PC-3 (cell line): Measurements from ENCODE around the gene SGO2. TPM values are rescaled to one million over a fixed set of nuclear protein-coding genes. Genes with fewer than 3 reads are reported as not detected.
A peak's percentile ranks its signal among the peaks of the same experiment; 100 is the strongest.
"Not testable (repeated sequence)": the region's sequence is repeated elsewhere in the genome, so short reads cannot be mapped to it uniquely, and the experiment has no call there.

Experiments
- ATAC-seq: fragments of 200-7000 bp; cut with Tn5 transposase; 2 replicates; pipeline ENCODE4 v1.9.1; 2020; ENCODE audit warnings: mild to moderate bottlenecking, moderate library complexity
- BruUV-seq: library from RNA; stranded (reverse); fragments of 400-500 nt; replicated peaks from 2 replicates; lab custom pipeline; 2021; lab: Mats Ljungman, UMichigan
- CTCF ChIA-PET: fragments of 300-600 bp; sonication (Branson Sonifier 250); formaldehyde crosslinking; loops from one replicate; lab custom pipeline; 2022; ENCODE audit warnings: antibody characterized with exemption; lab: Charles Lee
- POLR2A ChIA-PET: fragments of 300-600 bp; sonication (Branson Sonifier 250); formaldehyde crosslinking; loops from one replicate; lab custom pipeline; 2022; ENCODE audit warnings: antibody characterized with exemption; ENCODE audit not compliant: unreplicated experiment; lab: Charles Lee
- DNase-seq: peaks from one replicate; pipeline ENCODE4 v3.0.0-alpha.2; 2015
- H2AFZ ChIP-seq: fragments of 300-600 bp; sonication (generic); 2 replicates; pipeline ENCODE4 v1.6.0; 2016; ENCODE audit warnings: antibody characterized with exemption, low read length
- H3F3A ChIP-seq: fragments of 300-600 bp; sonication (generic); one replicate; pipeline ENCODE4 v1.6.0; 2017; ENCODE audit warnings: antibody characterized with exemption, low read length, control low read depth, mild to moderate bottlenecking; ENCODE audit not compliant: unreplicated experiment
- H3K27ac ChIP-seq: fragments of 300-600 bp; sonication (generic); 2 replicates; pipeline ENCODE4 v1.5.1; 2016; ENCODE audit warnings: mild to moderate bottlenecking, low read length
- H3K27me3 ChIP-seq: fragments of 300-600 bp; sonication (generic); 2 replicates; pipeline ENCODE4 v1.6.1; 2016; ENCODE audit warnings: low read length, mixed read lengths
- H3K36me3 ChIP-seq: fragments of 300-600 bp; sonication (generic); 2 replicates; pipeline ENCODE4 v1.6.1; 2016; ENCODE audit warnings: low read depth, mixed run types, low read length, mixed read lengths
- H3K4me1 ChIP-seq: fragments of 300-600 bp; sonication (generic); 2 replicates; pipeline ENCODE4 v1.5.1; 2016; ENCODE audit warnings: low read length; ENCODE audit not compliant: insufficient read depth
- H3K4me2 ChIP-seq: fragments of 300-600 bp; sonication (generic); 2 replicates; pipeline ENCODE4 v1.6.0; 2016; ENCODE audit warnings: low read length
- H3K4me3 ChIP-seq: fragments of 300-600 bp; sonication (generic); 2 replicates; pipeline ENCODE4 v1.5.1; 2016; ENCODE audit warnings: mild to moderate bottlenecking, low read length, mixed read lengths
- H3K79me2 ChIP-seq: fragments of 300-600 bp; sonication (generic); 2 replicates; pipeline ENCODE4 v1.6.1; 2017; ENCODE audit warnings: low read length, mixed read lengths
- H3K9ac ChIP-seq: fragments of 300-600 bp; sonication (generic); 2 replicates; pipeline ENCODE4 v1.6.0; 2016; ENCODE audit warnings: mild to moderate bottlenecking, low read length
- H3K9me2 ChIP-seq: fragments of 300-600 bp; sonication (generic); replicated peaks from 2 replicates; pipeline ENCODE4 v1.6.1; 2016; ENCODE audit warnings: mixed run types, low read length, mixed read lengths
- H3K9me3 ChIP-seq: fragments of 300-600 bp; sonication (generic); 2 replicates; pipeline ENCODE4 v1.6.1; 2016; ENCODE audit warnings: low read length, mixed read lengths
- H4K20me1 ChIP-seq: fragments of 300-600 bp; sonication (generic); 2 replicates; pipeline ENCODE4 v1.6.1; 2016; ENCODE audit warnings: low read length, mixed read lengths
- EZH2 ChIP-seq: fragments of 300-600 bp; sonication (generic); IDR thresholded peaks from one replicate; pipeline ENCODE4 v1.6.1; 2017; ENCODE audit warnings: antibody characterized with exemption, mild to moderate bottlenecking, low read length; ENCODE audit not compliant: unreplicated experiment
- EZH2phosphoT487 ChIP-seq: fragments of 300-600 bp; sonication (generic); IDR thresholded peaks from 2 replicates; pipeline ENCODE4 v1.6.1; 2018; ENCODE audit warnings: mild to moderate bottlenecking, antibody characterized with exemption, low read length, borderline replicate concordance
- intact Hi-C: fragments of 100-400 bp; cut with micrococcal nuclease; formaldehyde crosslinking; loops from 2 replicates; pipeline ENCODE4 v1.9.0; 2023
- total RNA-seq: library from RNA; depleted of rRNA; stranded (reverse); fragments of >200 nt; gene quantifications from 2 replicates; pipeline ENCODE4 v1.2.3, GENCODE V29; 2014
- TF ChIP-seq, protein P1 (sequence below): fragments of 300-600 bp; sonication (generic); conservative IDR thresholded peaks from 2 replicates; pipeline ENCODE4 v1.5.1; 2017; ENCODE audit warnings: antibody characterized with exemption, low read depth, mild to moderate bottlenecking, low read length

SGO2 gene
- total RNA-seq, 1 experiment from 2014 or later = 25.6 TPM

- no peaks in the 10 kb centered on the region for H3K27me3 ChIP-seq
- H3K9me2 ChIP-seq = no peaks in the 10 kb centered on the region
- no peaks in the 10 kb centered on the region for H3K36me3 ChIP-seq
- H3K4me1 ChIP-seq = peaks cover 20% of the 10 kb centered on the region; the same call in 1 of the 2 replicates
- no peaks in the 10 kb centered on the region for H3K9me3 ChIP-seq
- H3K9ac ChIP-seq = no peak overlapping the region
- H3K4me3 ChIP-seq = no peak overlapping the region
- no peak overlapping the region for H3K4me2 ChIP-seq
- intact Hi-C loops = no loop called here
- no peaks in the 10 kb centered on the region for H3K79me2 ChIP-seq
- H2AFZ ChIP-seq = no peak overlapping the region
- no peak overlapping the region for H3K27ac ChIP-seq
- DNase-seq (no peak), ATAC-seq (no peak)
- no TSS peak for BruUV-seq
- TF ChIP-seq EZH2 (no peak), EZH2phosphoT487 (no peak)
- TF ChIP-seq, protein P1, sequence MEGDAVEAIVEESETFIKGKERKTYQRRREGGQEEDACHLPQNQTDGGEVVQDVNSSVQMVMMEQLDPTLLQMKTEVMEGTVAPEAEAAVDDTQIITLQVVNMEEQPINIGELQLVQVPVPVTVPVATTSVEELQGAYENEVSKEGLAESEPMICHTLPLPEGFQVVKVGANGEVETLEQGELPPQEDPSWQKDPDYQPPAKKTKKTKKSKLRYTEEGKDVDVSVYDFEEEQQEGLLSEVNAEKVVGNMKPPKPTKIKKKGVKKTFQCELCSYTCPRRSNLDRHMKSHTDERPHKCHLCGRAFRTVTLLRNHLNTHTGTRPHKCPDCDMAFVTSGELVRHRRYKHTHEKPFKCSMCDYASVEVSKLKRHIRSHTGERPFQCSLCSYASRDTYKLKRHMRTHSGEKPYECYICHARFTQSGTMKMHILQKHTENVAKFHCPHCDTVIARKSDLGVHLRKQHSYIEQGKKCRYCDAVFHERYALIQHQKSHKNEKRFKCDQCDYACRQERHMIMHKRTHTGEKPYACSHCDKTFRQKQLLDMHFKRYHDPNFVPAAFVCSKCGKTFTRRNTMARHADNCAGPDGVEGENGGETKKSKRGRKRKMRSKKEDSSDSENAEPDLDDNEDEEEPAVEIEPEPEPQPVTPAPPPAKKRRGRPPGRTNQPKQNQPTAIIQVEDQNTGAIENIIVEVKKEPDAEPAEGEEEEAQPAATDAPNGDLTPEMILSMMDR = no peak
- no peaks in the 10 kb centered on the region for H3F3A ChIP-seq
- no peaks in the 10 kb centered on the region for H4K20me1 ChIP-seq
- POLR2A ChIA-PET = no interaction called here
- CTCF ChIA-PET = no interaction called here
These were observed 99.3 kb downstream of the SGO2 start for GRCh38 chr2:200625282-200625681.

DNA sequence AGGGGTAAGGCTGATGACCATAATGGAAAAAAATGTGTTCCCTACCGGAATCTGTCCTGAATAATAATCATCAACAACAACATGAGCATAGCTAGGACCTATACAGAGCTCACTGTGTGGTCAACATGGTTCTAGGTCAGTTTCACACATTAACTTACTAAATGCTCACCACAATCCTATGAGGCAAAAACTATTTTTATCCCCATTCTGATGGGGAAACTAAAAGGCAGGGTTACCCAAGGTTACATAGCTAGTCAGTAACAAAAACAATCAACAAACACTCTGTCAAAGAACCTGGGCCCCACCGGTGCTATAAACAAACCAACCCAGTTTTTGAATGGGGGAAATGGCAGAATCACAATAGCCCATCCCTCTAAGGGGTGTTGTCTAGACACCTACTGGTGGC is 100.0 kb downstream of the SGO2 start:
- Histone ChIP-seq H3K79me2 (no peaks in the 10 kb centered on the region), H4K20me1 (no peaks in the 10 kb centered on the region), H3K36me3 (no peaks in the 10 kb centered on the region), H3K9me2 (no peaks in the 10 kb centered on the region), H3K4me3 (no peak overlapping the region), H3K4me1 (peaks cover 20% of the 10 kb centered on the region; the same call in 1 of the 2 replicates), H3K27ac (no peak overlapping the region), H3F3A (no peaks in the 10 kb centered on the region), H3K27me3 (no peaks in the 10 kb centered on the region), H3K4me2 (no peak overlapping the region), H3K9ac (no peak overlapping the region), H2AFZ (no peak overlapping the region), H3K9me3 (no peaks in the 10 kb centered on the region)
- TF ChIP-seq, protein P1 = no peak
- TF ChIP-seq EZH2 = no peak
- no peak for TF ChIP-seq EZH2phosphoT487
- ChIA-PET CTCF (no interaction called here), POLR2A (no interaction called here)
- intact Hi-C loops = no loop called here
- BruUV-seq = no TSS peak
- ATAC-seq = no peak
- no peak for DNase-seq

DNA sequence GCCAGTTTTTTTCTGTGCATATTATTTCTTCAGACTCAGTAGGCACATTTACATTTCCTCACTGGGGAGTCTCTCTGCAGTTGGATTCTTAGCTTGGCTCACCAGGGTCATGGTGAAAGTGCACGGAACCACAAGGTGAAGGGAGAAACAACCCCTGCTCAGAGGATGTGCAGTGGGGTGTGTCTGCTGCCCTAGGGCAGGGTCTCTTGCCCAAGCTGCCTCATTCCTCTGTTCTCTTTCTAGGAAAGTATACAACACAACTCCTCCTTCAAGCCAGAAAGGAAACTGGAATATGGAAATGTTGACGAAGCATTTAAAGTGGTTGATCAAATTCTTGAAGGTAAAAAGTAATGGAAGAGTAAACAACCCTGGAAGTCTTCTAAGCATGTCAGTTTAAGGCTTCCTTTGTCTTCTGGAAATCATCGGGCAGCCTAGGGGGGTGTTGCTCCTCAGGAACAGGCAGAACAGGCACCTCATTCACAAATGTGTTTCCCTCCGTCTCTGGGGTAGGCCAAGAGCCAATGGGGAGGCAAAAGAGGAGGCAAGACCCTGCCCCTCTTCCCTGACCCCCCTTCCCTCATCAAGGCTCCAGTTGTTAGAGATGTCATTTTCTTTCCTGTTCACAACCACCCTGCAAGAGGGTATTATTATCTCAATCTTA is 101.2 kb downstream of the SGO2 start:
- Histone ChIP-seq H2AFZ (no peak overlapping the region), H4K20me1 (no peaks in the 10 kb centered on the region), H3K79me2 (no peaks in the 10 kb centered on the region), H3K9me3 (no peaks in the 10 kb centered on the region), H3K4me3 (no peak overlapping the region), H3K4me2 (no peak overlapping the region), H3K27ac (no peak overlapping the region), H3F3A (no peaks in the 10 kb centered on the region), H3K9me2 (no peaks in the 10 kb centered on the region), H3K27me3 (no peaks in the 10 kb centered on the region), H3K9ac (no peak overlapping the region), H3K36me3 (no peaks in the 10 kb centered on the region), H3K4me1 (peaks cover 20% of the 10 kb centered on the region; the same call in 1 of the 2 replicates)
- intact Hi-C loops = no loop called here
- DNase-seq = no peak
- POLR2A ChIA-PET = no interaction called here
- TF ChIP-seq EZH2 = no peak
- TF ChIP-seq, protein P1 = no peak
- no peak for TF ChIP-seq EZH2phosphoT487
- BruUV-seq = no TSS peak
- CTCF ChIA-PET = interaction anchor here (0.6 kb wide), 1 partner anchor 359 kb away, joined by 3 read pairs; no protein-coding TSS in a partner anchor
- no peak for ATAC-seq

DNA sequence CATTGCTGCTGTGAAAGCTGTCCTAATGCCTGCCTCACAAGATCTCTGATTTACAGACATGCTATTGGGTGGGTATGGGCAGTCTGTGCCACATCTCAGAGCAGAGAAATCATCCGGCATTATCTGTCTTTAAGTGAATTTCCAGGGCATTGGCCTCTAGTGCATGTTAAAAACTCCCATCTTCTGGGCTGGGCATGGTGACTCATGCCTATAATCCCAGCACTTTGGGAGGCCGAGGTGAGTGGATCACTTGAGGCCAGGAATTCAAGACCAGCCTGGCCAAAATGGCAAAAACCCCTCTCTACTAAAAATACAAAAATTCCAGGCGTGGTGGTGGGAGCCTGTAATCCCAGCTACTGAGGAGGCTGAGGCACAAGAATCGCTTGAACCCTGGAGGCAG is 102.5 kb downstream of the SGO2 start:
- peaks cover 20% of the 10 kb centered on the region; the same call in 1 of the 2 replicates for H3K4me1 ChIP-seq
- POLR2A ChIA-PET, H3K27ac ChIP-seq, H2AFZ ChIP-seq, H3K4me3 ChIP-seq, H3F3A ChIP-seq, H3K4me2 ChIP-seq, CTCF ChIA-PET, H3K79me2 ChIP-seq, H4K20me1 ChIP-seq, intact Hi-C loops, H3K27me3 ChIP-seq, H3K9me3 ChIP-seq, H3K9me2 ChIP-seq, BruUV-seq, H3K36me3 ChIP-seq, H3K9ac ChIP-seq: not testable (repeated sequence)
- DNase-seq (peak; percentile 51), ATAC-seq (peak; percentile 94)
